ENCODE data around the gene TNKS1BP1.
A peak's percentile ranks its signal among the peaks of the same experiment; 100 is the strongest.
"Not testable (repeated sequence)": the region's sequence is repeated elsewhere in the genome, so short reads cannot be mapped to it uniquely, and the experiment has no call there.

TNKS1BP1 gene

GRCh38 chr11:57296205-57296604 is 28.5 kb downstream of the TNKS1BP1 start:
- DNase-seq (ENCODE audit: extremely low read depth in 1 of 2, low read depth in 1 of 2) = not testable (repeated sequence)

GRCh38 chr11:57294225-57295131 is 30.3 kb downstream of the TNKS1BP1 start:
- no peak for DNase-seq (ENCODE audit: extremely low read depth in 1 of 2, low read depth in 1 of 2)

GRCh38 chr11:57290288-57290687 is 34.5 kb downstream of the TNKS1BP1 start:
- no peak for DNase-seq (ENCODE audit: extremely low read depth in 1 of 2, low read depth in 1 of 2)

GRCh38 chr11:57288771-57289579 is 35.8 kb downstream of the TNKS1BP1 start:
- DNase-seq (ENCODE audit: extremely low read depth in 1 of 2, low read depth in 1 of 2) = no peak

GRCh38 chr11:57287884-57288283 is 36.9 kb downstream of the TNKS1BP1 start:
- no peak for DNase-seq (ENCODE audit: extremely low read depth in 1 of 2, low read depth in 1 of 2)

- no peak for DNase-seq (ENCODE audit: extremely low read depth in 1 of 2, low read depth in 1 of 2)
Measured at GRCh38 chr11:57283231-57283990, 41.3 kb downstream of the TNKS1BP1 start.

GRCh38 chr11:57281546-57281945 is 43.2 kb downstream of the TNKS1BP1 start:
- DNase-seq (ENCODE audit: extremely low read depth in 1 of 2, low read depth in 1 of 2) = not testable (repeated sequence)

- no peak for DNase-seq (ENCODE audit: extremely low read depth in 1 of 2, low read depth in 1 of 2)
Measured at GRCh38 chr11:57279116-57279515, 45.6 kb downstream of the TNKS1BP1 start.

GRCh38 chr11:57278721-57279095 is 46.0 kb downstream of the TNKS1BP1 start:
- DNase-seq (ENCODE audit: extremely low read depth in 1 of 2, low read depth in 1 of 2) = no peak

GRCh38 chr11:57277845-57278720 is 46.7 kb downstream of the TNKS1BP1 start:
- DNase-seq (ENCODE audit: extremely low read depth in 1 of 2, low read depth in 1 of 2) = peak in 1 of 2 donors; percentile 7

GRCh38 chr11:57276971-57277675 is 47.6 kb downstream of the TNKS1BP1 start:
- DNase-seq (ENCODE audit: extremely low read depth in 1 of 2, low read depth in 1 of 2) = no peak

GRCh38 chr11:57276169-57276970 is 48.4 kb downstream of the TNKS1BP1 start:
- no peak for DNase-seq (ENCODE audit: extremely low read depth in 1 of 2, low read depth in 1 of 2)

- DNase-seq (ENCODE audit: extremely low read depth in 1 of 2, low read depth in 1 of 2) = no peak
Measured at GRCh38 chr11:57275582-57275981, 49.2 kb downstream of the TNKS1BP1 start.

GRCh38 chr11:57274904-57275498 is 49.8 kb downstream of the TNKS1BP1 start:
- DNase-seq (ENCODE audit: extremely low read depth in 1 of 2, low read depth in 1 of 2) = no peak

- DNase-seq (ENCODE audit: extremely low read depth in 1 of 2, low read depth in 1 of 2) = no peak
Measured at GRCh38 chr11:57273448-57274058, 51.2 kb downstream of the TNKS1BP1 start.

- DNase-seq (ENCODE audit: extremely low read depth in 1 of 2, low read depth in 1 of 2) = no peak
Measured at GRCh38 chr11:57269571-57270021, 55.2 kb downstream of the TNKS1BP1 start.

GRCh38 chr11:57266157-57266556 is 58.6 kb downstream of the TNKS1BP1 start:
- DNase-seq (ENCODE audit: extremely low read depth in 1 of 2, low read depth in 1 of 2) = no peak

- no peak for DNase-seq (ENCODE audit: extremely low read depth in 1 of 2, low read depth in 1 of 2)
Measured at GRCh38 chr11:57263351-57263750, 61.4 kb downstream of the TNKS1BP1 start.

Measured in activated CD8-positive, alpha-beta memory T cell treated with anti-CD3 and anti-CD28 coated beads for 1 hour (primary cell).